SH-SY5Y (cell line): ENCODE results near the gene CISH.
A peak's percentile ranks its signal among the peaks of the same experiment; 100 is the strongest.

Source experiments
- GATA2 ChIP-seq: IDR thresholded peaks from 2 replicates; pipeline ENCODE4 v1.6.1; 2011; ENCODE audit warnings: mild to moderate bottlenecking, low read depth, low read length
- GATA3 ChIP-seq: IDR thresholded peaks from 2 replicates; pipeline ENCODE4 v1.6.1; 2011; ENCODE audit warnings: low read depth, mild to moderate bottlenecking, low read length, moderate library complexity

CISH gene

DNA sequence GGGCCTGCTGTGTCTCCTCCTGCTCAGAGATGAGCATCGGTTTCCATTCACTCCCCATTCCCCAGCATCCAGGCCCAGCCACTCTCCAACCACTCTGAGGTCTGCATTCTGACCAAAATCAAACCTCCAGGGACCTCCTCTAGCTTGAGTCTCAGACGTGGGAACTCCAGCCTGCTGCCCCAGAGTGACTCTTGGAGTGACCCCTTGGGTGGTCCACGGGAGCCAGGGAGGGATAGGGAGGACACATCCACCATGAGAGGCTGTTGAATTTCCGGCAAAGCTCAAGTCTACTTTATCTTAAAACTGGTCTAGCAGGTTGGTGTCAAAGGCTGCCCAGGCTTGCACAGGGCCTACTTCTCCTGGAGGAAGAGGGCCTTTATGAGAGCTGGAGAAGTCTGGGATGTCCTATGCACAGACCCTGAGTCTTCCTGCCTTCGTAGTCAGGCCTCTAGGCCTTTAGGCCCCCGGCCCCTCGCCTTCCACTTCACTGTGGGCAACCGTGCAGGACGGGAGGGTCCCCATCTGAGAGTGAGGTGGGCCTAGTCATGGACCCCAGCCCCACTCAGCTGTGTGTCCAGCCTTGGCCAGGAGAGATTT, 8.9 kb downstream of the CISH start:
- TF ChIP-seq GATA3 (no peak), GATA2 (no peak)

DNA sequence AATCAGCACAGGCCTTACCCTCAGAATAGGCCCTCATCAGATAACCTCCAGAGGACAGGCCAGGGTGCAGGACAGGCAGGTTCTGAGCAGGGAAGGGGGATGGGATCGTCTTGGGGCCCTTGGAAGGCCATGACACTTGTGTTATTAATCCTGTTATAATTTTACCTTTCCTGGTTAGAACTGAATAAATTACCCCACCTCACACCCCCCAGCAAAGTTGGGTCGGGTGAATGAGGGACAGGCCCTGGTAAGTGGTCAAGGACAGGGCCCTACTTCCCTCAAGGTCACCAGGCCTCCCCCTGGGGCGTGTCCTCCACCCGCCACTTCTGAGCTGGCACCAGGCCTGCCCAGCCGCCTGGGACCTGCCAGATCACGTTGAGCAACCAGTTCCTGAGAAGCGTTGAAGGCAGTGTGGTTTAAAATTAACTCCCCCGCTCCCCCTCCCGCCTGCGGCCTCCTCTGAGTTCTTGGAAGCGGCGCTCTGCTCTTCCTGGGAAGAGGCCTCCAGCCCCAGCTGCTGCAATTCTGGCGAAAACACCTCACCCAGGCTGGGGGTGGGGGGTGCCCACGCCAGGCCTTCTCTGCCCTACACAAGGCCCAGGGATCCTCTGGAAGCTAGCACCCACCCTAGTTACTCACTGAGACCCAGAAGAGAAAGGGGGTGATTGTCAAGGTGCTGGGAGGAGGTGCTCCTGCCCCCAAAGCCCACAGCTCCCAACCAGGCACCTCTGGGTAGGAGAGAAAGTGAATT, 10.6 kb downstream of the CISH start:
- TF ChIP-seq GATA3 (no peak), GATA2 (no peak)

DNA sequence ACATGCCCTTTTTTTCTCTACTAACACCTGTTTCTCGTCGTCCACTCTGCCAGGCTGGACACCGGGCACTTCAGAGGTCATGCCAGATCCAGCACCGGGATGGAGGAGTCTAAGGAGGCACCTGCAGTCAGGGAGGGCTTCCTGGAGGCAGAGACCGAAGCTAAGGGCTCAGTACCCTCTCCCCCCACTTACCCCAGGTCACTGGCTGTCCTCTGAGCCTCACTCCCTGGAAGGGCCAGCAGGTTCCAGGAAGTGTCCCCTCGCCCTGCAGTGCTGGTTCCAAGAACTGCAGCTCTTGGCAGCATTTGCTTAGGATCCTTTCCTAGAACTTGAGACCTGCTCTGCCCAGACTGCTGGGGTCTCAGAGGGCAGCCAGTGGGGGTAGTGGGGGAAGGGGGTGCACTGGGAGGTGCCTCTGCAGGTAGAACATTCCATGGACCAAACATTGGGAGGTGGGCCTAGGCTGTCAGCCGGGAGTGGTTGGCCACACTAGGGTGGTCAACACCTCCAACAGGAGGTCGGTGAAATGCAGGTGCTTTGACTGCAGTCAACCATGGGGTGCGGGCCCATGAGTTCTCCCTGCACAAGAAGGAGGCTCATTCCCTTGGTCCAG, 11.3 kb downstream of the CISH start:
- TF ChIP-seq GATA2, result no peak
- no peak for TF ChIP-seq GATA3

DNA sequence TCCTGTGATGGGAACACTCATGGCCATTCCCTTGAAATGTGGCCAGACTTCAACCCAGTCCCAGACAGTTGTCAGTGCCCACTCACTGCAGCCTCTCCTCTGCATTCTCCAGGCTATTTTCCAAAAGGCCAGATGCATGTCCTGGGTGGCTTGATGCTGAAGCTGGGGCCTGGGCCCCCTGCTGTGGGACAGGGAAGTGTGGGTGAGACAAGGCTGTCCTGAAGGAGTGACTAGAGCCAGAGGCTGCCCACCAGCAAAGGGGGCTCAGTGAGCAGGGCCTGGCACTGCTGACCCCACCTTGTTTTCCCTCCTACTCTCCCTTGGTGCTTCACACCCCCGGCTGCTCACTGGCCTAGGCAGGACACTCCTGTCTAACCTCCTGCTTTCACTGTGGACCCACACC, 11.9 kb downstream of the CISH start:
- no peak for TF ChIP-seq GATA2
- no peak for TF ChIP-seq GATA3

DNA sequence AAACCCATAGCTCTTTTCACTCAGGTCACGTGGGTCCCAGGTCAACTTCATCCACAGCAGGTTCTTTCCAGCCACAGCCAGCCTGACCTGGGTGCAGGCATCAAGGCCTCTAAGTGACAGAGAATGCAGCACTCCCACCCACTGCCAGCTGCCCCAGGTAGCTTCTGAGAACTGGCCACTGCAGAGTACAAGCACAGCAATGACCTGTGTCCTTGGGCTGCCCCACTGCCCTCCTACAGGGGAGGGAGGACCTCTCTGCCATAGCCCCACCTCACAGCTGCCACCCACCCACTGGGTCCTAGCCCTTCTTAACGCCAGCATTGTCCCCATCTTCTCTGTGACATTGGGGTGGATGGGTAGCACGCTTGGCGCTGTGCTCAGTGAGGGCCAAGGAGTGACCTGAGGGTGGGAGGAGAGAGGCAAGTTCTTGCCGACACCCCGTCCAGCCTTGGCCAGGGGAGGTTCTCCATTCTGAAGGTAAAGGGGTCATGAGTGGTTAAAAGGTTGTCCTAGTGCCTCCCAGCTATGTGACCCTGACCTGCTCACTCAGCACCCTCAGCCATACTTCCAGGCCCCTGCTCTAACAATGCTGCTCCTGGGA, 12.4 kb downstream of the CISH start:
- TF ChIP-seq GATA2 (no peak), GATA3 (no peak)

DNA sequence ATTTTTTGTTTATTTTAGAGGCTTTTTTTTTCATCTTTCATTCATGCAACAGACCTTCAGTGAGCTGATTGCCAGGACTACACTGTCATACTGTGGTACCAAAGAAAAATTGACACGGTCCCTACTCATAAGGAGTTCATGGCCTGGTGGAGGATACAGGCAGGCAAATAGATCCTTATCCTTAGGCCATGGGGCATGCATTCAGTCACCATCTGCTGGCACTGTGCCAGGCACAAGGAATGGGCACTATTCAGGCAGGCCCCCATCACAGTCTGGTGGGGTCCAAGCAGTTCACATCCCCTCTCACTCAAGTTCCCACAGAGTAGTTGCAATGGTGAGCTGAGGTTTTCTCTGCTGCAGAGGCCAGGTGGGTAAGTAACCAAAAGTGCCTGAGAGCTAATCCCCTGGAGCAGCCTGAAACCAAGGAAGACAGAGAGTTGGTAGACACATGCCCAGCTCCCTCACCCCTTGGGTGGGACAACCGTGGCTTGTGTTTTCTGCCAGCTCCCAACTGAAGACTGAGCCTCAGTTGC, 17.3 kb downstream of the CISH start:
- TF ChIP-seq GATA3, result no peak
- peak; percentile 51; the same call in 1 of the 2 replicates for TF ChIP-seq GATA2

DNA sequence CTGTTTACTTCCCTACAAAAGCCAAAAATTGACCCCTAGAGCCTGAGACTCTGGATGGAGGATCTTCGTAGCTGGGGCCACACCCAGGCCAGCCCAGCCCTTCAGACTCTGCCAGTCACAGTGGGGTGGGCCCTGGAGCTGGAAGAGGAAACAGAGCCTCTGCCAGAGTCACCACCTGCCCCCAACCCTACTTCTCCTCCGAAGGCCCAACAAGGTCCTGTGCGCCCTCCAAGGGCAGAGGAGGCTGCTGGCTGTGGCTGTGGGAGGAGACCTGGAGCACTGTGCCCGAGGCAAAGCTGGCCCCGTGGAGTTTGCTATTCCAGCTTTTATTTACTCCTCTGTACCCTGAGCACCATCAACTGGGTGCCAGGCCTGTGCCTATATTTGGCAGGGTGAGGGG, 19.0 kb downstream of the CISH start:
- TF ChIP-seq GATA3, result no peak
- no peak for TF ChIP-seq GATA2

DNA sequence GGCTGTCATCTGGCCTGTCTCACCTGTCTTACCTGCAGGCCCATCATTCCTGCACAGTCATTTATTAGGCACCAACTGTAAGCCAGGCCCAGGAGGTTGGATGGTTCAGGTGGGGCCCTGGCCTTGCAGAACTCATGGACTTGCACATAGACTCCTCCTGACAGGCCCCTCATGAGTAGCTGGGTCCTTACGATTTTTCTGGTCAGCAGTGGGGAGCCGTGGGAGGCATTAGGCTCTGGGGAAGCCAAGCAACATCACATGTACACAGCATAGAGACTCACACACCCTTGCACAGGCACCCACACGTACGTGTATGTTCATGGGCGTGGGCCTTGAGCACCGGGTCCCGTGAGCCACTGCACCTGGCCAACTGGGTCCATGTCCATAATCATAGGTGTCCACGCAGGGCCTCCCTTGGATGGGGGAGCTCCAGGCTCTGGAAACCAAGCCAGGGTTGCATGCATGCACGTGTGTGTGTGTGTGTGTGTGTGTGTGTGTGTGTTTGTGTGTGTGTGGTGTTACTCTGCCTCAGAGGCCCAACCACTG, 20.3 kb downstream of the CISH start:
- no peak for TF ChIP-seq GATA3
- TF ChIP-seq GATA2, result no peak

DNA sequence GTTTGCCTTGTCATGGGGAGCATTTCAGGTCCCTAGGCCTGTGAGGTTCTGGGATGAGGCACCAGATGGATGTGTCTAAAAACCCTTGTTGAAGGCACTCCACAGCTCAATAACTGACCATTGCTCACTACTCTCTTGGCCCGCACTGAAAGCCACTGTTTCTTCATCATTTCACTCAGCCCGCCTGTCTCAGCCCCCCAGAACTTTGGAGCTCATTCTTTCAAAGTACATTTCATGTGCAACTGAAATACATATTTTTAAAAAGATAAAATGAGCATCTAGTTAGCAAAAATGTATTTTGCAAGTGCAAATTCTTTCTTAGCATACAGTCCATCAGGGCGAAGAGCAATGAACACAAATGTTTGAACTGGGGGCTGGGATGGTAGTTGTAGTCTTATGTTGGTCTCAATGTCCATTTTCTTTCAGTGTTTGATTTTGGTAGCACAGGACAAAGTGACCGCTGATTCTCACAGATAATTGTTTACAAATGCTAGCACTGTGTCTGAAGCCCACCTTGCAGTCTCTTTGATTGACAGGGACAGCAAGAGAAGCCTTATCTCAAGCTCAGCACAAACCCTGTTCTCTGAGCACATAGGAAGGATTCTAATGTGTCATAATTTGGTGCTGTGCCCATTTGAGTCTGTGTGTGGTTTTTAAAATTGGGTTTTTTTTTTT, 22.7 kb downstream of the CISH start:
- TF ChIP-seq GATA2, result no peak
- no peak for TF ChIP-seq GATA3

DNA sequence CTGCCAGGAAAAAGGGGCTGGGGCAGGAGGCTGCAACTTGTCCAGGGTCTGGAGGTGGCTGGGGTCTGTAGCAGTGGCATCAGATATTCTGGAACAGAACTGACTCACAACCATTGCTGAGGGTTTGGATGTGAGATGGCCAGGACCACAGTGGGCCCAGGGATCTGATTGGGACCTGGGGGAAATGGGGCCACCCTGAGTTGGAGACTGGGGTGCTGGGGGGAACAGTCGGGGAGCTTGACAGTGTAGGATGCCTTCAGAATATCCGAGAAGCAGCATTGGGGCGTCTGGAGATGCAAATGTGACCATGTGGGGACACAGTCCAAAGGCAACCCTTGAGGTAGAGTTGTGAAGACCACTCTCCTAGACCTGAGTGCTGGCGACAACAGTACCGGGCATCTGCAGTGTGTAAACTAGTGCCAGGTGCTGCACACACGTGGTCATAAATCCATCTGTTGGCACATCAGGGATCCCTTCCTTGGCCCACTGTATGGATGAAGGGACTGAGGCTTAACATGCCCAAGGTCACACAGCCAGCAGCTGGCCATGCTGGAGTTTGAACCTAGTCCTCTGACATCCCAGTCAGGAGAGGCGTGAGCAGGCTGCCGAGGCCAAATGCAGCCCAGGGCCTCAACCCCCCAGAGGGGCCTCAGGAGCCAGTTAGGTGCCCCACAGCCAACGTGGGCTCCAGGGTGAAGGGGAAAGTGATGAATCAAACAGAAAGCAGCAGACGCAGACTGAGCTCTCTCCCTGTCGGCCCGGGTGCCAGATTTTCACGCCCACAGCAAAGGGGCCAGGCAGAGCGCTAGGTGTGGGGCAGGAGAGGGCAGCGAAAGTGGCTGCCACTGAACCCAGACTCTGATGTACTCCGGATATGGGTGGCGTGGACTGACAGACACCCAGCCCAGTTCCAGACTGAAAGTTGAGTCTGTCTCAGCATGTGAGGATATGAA, 23.5 kb downstream of the CISH start:
- TF ChIP-seq GATA3, result no peak
- TF ChIP-seq GATA2, result no peak

DNA sequence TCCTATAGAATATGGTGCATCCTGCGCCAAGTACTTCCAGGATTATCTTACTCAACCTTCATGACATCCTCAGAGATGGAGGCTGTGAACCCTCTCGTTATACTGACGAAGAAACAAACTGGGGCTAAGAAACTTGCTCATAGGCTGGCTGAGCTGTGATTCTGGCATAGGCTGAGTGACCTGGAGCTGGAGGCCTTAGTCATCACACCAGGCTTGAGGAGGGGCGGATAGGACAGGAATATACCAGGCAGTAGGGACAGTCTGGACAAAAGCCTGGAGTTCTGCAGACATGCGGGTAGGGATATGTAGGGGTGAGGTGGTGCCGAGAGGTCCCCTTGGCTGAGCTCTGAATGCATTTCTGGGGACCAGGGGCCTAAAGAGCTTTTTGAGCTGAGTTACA, 24.2 kb downstream of the CISH start:
- TF ChIP-seq GATA3 (no peak), GATA2 (no peak)

DNA sequence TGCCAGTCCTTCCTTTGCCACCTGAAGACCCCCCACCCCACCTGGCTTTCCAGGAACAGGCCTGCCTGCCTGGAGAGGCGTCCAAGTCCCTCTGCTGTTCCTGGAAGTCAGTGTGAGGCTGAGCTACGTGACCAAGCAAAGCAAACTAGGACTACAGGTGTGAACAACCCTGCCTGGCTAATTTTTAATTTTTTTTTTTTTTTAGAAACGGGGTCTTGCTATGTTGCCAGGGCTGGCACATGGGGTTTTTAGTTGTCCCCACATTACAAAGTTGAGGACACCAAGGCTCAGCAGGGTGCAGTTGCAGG, 24.9 kb downstream of the CISH start:
- TF ChIP-seq GATA2, result no peak
- TF ChIP-seq GATA3, result no peak
